Activated CD4-positive, alpha-beta T cell treated with anti-CD3 and anti-CD28 coated beads, Interleukin-2, amount 50 U/mL, for 16 hours (primary cell): ENCODE data around the gene CENPN.

Experiments used
- DNase-seq: peaks from one replicate; pipeline ENCODE4 v3.0.0-alpha.2; 2020

Gene CENPN

DNA sequence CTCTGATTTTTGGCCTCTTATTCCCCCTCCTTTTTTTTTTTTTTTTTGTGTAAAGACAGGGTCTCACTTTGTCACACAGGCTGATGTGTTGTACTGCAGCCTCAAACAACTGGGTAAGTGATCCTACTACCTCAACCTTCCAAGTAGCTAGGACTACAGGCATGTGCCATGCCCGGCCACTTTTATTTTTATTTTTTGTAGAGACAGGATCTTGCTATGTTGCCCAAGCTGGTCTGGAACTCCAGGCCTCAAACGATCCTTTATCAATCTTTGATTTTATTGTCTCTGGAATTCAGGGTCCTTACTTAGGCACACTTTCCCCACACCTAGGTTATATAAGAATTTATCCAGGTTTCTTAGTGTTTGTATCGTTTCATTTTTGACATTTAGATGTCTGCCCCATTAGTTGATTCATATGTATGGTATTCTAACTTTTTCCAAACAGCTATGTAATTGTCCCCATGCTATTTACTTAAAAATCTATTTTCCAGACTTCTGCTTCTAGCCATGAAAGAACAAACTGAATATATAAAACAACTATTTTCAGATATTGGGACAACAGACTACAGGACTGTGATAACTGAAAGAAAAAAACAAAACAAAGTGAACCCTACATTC, 14.2 kb upstream of the CENPN start:
- DNase-seq = no peak

GRCh38 chr16:80993307-80993706, 13.7 kb upstream of the CENPN start:
- no peak for DNase-seq

GRCh38 chr16:80993834-80994233, 13.2 kb upstream of the CENPN start:
- no peak for DNase-seq

DNA sequence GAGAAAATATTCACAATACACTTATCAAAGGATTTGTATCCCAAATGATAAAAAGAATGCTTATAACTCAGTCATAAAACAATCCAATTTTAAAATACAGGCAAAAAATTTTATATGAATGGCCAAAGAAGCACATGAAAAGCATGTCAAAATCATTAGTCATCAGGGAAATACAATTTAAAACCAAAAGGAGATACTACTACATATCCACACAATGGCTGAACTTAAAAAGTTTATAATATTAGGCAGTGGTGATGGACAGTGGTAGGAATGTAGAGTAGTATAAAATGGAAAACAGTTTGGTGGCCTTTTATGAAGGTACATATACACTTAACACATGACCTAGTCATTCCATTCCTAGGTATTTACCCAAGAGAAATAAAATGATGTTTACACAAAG, 12.6 kb upstream of the CENPN start:
- DNase-seq = no peak

- no peak for DNase-seq
Observed at GRCh38 chr16:80996688-80997138, 10.3 kb upstream of the CENPN start.

- DNase-seq = peak; percentile 46
Observed at GRCh38 chr16:80997139-80997798, 9.7 kb upstream of the CENPN start.

GRCh38 chr16:80997964-80998620, 8.9 kb upstream of the CENPN start:
- no peak for DNase-seq

DNA sequence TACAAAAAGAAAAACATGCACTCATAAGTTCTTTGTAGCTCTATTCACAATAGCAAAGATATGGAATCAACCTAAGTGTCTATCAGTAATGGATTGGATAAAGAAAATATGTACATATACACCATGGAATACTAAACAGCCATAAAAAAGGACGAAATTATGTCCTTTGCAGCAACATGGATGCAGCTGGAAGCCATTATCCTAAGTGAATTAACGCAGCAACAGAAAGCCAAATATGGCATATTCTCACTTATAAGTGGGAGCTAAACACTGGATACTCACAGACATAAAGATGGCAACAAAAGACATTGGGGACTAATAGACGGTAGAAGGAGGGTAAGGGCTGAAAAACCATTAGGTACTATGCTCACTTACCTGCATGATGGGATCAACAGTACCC, 6.1 kb upstream of the CENPN start:
- no peak for DNase-seq

- DNase-seq = no peak
Observed at GRCh38 chr16:81001330-81001729, 5.7 kb upstream of the CENPN start.

DNA sequence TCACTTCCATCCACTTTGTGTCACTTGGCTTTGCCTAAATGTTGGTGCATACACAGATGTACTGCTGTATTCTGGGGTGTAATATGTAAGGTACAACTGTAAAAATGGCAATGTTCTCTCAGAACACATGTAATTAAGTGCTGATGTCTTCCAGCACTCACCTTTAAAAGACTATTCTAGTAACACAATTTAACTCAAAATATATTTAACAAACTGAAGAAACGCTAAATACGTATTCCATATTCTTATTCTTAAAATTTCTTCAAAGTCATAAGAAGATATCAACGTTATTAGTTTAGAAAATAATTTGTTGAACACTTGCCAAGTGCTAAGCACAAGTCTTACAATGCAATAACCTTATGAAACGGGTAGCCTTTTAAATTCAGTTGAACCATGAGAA, 4.0 kb upstream of the CENPN start:
- DNase-seq = no peak

DNA sequence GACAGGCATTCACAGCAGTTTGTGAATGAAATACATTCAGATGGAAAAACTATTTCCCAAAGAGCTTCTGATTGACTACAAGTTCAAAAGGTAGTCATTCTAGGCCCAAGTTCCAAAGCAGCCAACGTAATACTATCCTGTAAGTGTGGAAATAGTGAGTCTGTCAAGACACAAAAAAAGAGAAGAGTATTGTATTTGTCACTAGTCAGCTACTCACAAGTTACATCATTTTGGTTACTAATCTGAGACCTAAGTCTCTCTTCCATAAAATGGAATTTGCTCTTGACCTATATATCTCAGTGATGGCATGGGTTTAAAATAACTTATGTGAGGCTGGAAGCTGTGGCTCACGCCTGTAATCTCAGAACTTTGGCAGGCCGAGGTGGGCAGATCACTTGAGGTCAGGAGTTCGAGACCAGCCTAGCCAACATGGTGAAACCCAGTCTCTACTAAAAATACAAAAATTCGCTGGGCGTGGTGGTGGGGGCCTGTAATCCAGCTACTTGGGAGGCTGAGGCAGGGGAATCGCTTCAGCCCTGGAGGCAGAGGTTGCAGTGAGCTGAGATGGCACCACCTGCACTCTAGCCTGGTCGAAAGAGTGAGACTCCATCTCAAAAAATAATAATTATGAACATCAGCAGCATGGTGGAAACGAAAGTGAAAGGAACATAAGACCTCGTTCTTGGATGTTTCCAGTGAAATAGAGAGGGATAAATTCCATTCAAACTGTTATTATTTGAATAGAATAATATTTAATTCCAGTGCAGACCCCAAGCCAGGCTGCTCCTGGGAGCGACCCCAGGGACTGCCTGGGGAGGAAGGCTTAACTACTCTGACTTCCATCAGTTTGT, 3.2 kb upstream of the CENPN start:
- DNase-seq = peak; percentile 24

- DNase-seq = peak; percentile 71
Observed at GRCh38 chr16:81004646-81005353, 2.2 kb upstream of the CENPN start.

GRCh38 chr16:81005610-81006161, 1.3 kb upstream of the CENPN start:
- no peak for DNase-seq

DNA sequence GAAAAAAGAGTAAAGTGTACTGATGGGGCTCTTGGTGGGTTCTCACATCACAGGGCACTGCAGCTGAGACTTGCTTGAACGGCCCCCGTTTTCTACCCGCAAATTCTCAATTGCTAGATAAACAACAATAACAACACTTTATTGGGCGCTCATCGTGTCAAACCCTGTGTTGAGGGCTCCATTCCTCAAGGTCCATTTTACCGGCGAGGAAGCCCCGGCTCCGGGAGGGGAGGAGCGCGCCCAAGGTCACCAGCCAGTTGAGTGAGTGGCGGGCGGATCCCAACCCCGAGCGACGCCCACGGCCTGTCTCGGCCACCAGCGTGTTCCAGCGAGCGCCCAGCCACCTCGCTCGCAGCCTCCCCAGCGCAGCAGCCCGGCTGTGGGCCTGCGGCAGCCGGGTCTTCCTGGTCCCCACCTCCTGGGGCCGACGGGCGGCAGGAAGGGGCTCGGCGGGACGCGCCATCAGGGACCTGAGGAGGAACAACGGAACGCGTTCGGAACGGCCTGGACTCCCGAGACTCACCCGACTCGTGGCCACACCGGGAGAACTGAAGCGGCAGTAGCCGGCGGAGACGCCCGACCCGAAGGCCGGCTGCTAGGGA, 702 bp upstream of the CENPN start:
- peak; percentile 76 for DNase-seq

DNA sequence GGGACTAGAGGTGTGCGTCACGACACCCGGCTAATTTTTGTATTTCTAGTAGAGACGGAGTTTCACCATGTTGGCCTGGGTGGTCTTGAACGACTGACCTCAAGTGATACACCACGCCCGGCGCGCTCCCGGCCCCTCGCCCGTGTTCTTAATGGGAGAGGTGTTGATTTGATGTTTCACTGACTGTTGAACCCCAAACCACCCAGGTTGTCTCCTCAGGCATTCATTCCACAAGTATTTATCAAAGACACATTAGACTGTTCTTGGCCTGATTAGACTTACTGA, 1.4 kb downstream of the CENPN start:
- no peak for DNase-seq

DNA sequence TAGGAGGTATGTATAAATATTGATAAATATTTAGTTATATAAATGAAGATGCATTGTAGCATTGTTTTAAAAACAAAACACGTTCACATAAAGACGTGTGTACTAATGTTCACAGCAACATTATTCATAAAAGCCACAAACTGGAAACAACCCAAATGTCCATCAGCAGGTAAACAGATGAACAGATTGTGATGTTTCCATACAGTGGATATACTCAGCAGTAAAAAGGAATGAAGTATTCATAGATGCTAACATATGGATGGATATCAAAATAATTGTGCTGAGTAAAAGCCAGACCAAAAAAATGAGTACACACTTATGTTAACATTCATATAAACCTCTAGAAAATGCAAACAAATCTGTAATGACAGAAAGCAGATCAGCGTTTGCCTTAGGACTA, 6.0 kb downstream of the CENPN start:
- no peak for DNase-seq

DNA sequence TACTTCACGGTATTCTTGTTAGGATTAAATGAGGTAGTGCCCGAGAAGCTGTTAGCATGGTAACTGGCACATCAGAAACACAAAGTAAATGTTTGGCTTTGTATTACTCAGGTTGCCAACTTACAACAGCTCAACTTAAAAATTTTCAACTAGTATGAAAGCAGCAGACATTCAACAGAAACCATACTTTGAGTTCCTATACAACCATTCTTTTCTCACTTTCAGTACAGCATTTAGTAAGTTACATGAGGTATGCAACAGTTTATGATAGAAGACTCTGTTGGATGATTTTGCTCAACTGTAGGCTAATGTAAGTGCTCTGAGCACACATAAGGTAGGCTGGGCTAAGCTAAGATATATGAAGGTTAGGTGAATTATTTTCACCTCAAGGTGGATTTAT, 7.7 kb downstream of the CENPN start:
- DNase-seq = no peak

GRCh38 chr16:81018496-81018895, 11.5 kb downstream of the CENPN start:
- DNase-seq = no peak

- DNase-seq = no peak
Observed at GRCh38 chr16:81026429-81026828, 19.4 kb downstream of the CENPN start.

GRCh38 chr16:81029930-81030604, 23.1 kb downstream of the CENPN start:
- DNase-seq = no peak

- peak; percentile 86 for DNase-seq
Observed at GRCh38 chr16:81035398-81035974, 28.5 kb downstream of the CENPN start, which contains the start of gene ATMIN. Gene ATMIN (plus strand): TSS chr16:81035842. CDS start chr16:81035871, 29 bp downstream.
